GM19035 (cell line): ENCODE data around the gene NID1.
"Not testable (repeated sequence)": the region's sequence is repeated elsewhere in the genome, so short reads cannot be mapped to it uniquely, and the experiment has no call there.

Source experiments
- ATAC-seq: cut with Tn5 transposase; IDR thresholded peaks from one replicate; pipeline ENCODE4 v1.9.1; 2021; ENCODE audit not compliant: unreplicated experiment

NID1 gene

DNA sequence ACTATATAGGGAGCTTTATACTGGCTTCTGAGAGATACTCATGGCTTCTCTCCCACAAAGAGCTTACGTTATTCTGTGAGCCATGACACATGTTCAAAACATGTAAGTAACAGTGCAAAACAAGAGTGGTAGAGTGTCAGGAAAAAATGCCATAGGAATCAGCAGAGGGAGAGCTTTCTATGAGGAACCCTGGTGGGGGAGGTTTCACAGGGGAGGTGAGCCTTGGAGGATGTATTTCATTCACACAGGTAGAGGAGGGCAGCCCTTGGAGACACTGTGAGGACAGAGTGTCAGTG is 125.5 kb downstream of the NID1 start:
- no peak for ATAC-seq

DNA sequence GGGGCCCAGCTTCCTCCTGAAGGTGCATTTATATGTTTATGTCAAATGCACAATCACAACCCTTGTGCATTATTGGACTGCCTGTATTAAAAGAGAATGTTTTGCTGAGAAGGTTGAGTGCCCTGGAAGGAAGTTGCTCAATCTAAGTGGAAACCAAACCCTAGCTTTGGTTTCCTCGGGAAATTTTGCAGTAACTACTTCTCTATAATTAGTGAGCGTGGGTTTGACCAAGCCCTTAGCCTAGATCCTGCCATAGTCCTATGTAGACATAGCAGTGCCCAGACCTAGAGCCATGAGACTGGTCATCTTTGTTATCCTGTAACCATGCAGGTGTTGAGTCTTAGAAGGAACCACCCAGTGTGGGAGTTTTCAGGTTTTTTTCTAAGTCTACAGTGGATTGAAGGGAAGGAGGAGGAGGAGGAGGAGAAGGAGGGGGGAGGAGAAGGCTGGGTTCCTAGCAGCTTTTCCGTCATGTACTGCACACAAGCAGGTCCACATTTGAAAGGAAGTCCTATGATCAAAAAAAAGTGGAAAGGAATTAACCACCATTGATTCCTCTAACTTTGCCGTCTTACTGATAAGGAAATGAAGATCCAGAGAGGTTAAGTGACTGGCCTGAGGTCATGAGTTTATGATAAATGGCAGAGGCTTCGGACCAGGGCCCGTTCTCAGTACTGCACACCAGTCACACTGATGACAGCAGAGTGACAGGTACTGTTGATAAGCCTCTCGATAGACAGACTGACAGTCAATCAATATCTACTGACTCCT is 126.0 kb downstream of the NID1 start:
- ATAC-seq = no peak

- no peak for ATAC-seq
Observed at GRCh38 chr1:235937123-235937522, 127.8 kb downstream of the NID1 start.

DNA sequence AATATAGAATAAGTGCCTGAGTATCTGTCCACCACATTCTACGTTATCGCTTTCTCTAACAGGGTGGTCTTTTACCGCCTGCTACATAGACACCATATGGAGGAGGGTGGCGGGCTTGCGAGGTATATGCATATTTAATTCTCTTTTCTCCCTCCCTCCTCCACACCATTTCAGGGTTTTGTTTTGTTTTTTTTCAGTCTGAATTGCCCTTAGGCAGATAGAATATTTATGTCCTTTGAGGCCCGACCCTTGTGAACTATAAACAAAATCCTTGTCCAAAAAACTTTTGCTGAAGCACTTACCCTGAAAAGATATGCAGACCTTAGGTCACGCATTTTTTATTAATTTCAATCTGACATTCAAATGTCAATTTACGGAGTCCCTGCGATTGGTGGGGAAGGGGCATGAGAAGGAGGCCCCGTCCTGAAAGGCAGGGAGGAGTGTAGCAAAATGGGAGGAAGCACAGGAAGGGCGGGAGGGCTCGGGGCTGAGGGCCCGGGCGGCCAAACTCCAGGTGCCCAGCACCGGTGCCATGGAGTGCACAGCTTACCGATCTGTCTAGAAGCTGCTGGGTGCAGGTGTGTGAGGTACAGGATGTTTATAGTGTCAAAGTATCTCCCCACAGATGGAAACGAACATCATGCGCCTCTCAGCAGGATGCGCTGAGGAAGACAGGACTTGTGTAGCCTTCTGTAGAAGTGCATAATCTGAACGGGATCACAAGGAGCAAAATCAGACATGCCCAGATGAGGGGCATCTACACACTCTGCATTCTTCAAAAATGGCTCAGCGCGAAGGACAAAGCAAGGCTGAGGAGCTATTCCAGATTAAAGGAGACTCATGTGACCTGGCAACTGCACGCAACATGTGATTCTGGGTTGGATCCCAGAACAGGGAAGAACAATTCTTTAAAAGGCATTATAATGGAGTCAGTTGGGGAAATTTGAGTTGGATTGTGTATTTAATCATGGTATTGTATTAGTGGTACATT is 129.4 kb downstream of the NID1 start:
- ATAC-seq = no peak

DNA sequence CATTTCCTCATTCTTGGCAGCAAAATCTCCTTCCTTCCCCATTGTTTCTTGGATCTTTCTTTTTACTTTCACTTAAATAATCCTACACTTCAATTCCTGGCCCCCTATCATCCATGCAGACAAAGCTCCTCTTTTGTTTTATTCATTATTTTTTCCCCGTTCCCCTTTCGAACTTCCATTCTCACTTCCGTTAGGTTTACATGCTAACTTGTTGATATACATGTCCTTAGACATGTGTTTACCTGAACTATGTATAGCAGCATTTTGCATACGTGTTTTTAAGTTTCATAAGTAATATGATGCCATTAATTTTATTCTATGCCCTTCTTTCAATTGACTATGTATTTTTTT is 131.1 kb downstream of the NID1 start:
- ATAC-seq = no peak

- ATAC-seq = no peak
Observed at GRCh38 chr1:235933017-235933765, 131.7 kb downstream of the NID1 start.

- no peak for ATAC-seq
Observed at GRCh38 chr1:235932090-235932510, 132.8 kb downstream of the NID1 start.

- no peak for ATAC-seq
Observed at GRCh38 chr1:235931171-235931738, 133.6 kb downstream of the NID1 start.

- no peak for ATAC-seq
Observed at GRCh38 chr1:235930543-235930942, 134.3 kb downstream of the NID1 start.

- no peak for ATAC-seq
Observed at GRCh38 chr1:235929216-235929615, 135.7 kb downstream of the NID1 start.

GRCh38 chr1:235928197-235928596 is 136.7 kb downstream of the NID1 start:
- no peak for ATAC-seq

- not testable (repeated sequence) for ATAC-seq
Observed at GRCh38 chr1:235927551-235927950, 137.3 kb downstream of the NID1 start.
